BE2C (cell line): ENCODE measurements around the gene NRBF2.

Experiments used
- DNase-seq: peaks from one replicate; pipeline ENCODE4 v3.0.0-alpha.2; 2020
- H3K27me3 ChIP-seq: fragments of 250-450 bp; sonication (Bioruptor Pico); 2 replicates; pipeline ENCODE4 v1.5.1; 2020; ENCODE audit warnings: mild to moderate bottlenecking
- H3K36me3 ChIP-seq: fragments of 250-450 bp; sonication (Bioruptor Pico); 2 replicates; pipeline ENCODE4 v1.5.1; 2020; ENCODE audit warnings: mild to moderate bottlenecking
- H3K4me1 ChIP-seq: fragments of 250-450 bp; sonication (Bioruptor Pico); 2 replicates; pipeline ENCODE4 v1.5.1; 2020
- H3K4me3 ChIP-seq: 2 replicates; pipeline ENCODE4 v1.5.1; 2011; ENCODE audit warnings: low read depth, low read length
- H3K9me3 ChIP-seq: fragments of 250-450 bp; sonication (Bioruptor Pico); 2 replicates; pipeline ENCODE4 v1.5.1; 2020
- TF ChIP-seq, protein P1 (sequence below): IDR thresholded peaks from 2 replicates; pipeline ENCODE4 v1.5.1; 2012; ENCODE audit warnings: mild to moderate bottlenecking, low read depth, low read length

NRBF2 gene

DNA sequence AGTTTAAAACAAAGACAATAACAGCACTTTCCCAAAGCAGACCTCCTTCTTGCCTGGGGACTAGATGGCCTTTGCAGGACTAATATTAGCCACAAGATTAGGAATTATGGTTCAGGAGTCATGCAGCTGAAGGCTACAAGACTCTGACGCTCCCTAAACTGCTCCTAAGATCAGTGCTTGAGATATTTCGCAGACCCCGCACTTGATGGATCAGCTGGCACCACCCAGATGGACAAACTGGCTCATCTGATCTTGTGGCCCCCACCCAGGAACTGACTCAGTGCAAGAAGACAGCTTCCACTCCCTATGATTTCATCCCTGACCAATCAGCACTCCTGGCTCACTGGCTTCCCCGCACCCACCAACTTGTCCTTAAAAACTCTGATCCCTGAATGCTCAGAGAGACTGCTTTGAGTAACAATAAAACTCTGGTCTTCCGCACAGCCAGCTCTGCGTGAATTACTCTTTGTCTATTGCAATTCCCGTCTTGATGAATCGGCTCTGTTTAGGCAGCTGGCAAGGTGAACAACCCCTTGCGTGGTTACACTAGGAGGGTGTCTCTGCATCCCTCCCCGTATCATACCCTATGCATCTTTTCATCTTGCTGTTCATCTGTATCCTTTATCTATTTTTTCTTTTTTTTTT is 26.9 kb upstream of the NRBF2 start:
- TF ChIP-seq, protein P1, sequence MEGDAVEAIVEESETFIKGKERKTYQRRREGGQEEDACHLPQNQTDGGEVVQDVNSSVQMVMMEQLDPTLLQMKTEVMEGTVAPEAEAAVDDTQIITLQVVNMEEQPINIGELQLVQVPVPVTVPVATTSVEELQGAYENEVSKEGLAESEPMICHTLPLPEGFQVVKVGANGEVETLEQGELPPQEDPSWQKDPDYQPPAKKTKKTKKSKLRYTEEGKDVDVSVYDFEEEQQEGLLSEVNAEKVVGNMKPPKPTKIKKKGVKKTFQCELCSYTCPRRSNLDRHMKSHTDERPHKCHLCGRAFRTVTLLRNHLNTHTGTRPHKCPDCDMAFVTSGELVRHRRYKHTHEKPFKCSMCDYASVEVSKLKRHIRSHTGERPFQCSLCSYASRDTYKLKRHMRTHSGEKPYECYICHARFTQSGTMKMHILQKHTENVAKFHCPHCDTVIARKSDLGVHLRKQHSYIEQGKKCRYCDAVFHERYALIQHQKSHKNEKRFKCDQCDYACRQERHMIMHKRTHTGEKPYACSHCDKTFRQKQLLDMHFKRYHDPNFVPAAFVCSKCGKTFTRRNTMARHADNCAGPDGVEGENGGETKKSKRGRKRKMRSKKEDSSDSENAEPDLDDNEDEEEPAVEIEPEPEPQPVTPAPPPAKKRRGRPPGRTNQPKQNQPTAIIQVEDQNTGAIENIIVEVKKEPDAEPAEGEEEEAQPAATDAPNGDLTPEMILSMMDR: no peak
- H3K27me3 ChIP-seq: no peaks in the 10 kb centered on the region
- H3K36me3 ChIP-seq: no peaks in the 10 kb centered on the region
- DNase-seq: no peak
- no peaks in the 10 kb centered on the region for H3K4me1 ChIP-seq
- H3K4me3 ChIP-seq: no peak overlapping the region
- H3K9me3 ChIP-seq: no peaks in the 10 kb centered on the region

- H3K36me3 ChIP-seq: no peaks in the 10 kb centered on the region
Observed at GRCh38 chr10:63107943-63108437, 25.1 kb upstream of the NRBF2 start.

DNA sequence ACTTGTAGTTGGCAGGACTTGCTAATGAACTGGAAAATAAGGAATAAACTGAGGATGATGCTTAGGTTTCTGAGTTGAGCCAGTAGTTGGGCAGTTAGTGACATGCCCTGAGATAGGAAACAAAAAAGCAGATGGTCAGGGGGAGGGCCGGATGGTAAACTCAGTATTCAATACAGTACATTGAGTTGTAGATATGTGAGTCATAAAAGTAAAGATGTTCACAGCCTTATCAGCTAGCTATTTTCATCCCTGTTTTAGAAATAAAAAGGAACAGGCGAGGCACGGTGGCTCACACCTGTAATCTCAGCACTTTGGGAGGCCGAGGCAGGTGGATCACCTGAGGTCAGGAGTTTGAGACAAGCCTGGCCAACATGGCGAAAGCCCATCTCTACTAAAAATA is 22.2 kb upstream of the NRBF2 start:
- TF ChIP-seq, protein P1: no peak
- H3K27me3 ChIP-seq: no peaks in the 10 kb centered on the region
- H3K36me3 ChIP-seq: no peaks in the 10 kb centered on the region
- H3K4me3 ChIP-seq: no peak overlapping the region
- no peaks in the 10 kb centered on the region for H3K9me3 ChIP-seq
- H3K4me1 ChIP-seq: no peaks in the 10 kb centered on the region
- no peak for DNase-seq

More at GRCh38 chr10:63107943-63108437, 25.1 kb upstream of the NRBF2 start:
- no peak for DNase-seq
- Histone ChIP-seq H3K27me3 (no peaks in the 10 kb centered on the region), H3K4me3 (no peak overlapping the region), H3K4me1 (no peaks in the 10 kb centered on the region), H3K9me3 (no peaks in the 10 kb centered on the region)
- TF ChIP-seq, protein P1: no peak

DNA sequence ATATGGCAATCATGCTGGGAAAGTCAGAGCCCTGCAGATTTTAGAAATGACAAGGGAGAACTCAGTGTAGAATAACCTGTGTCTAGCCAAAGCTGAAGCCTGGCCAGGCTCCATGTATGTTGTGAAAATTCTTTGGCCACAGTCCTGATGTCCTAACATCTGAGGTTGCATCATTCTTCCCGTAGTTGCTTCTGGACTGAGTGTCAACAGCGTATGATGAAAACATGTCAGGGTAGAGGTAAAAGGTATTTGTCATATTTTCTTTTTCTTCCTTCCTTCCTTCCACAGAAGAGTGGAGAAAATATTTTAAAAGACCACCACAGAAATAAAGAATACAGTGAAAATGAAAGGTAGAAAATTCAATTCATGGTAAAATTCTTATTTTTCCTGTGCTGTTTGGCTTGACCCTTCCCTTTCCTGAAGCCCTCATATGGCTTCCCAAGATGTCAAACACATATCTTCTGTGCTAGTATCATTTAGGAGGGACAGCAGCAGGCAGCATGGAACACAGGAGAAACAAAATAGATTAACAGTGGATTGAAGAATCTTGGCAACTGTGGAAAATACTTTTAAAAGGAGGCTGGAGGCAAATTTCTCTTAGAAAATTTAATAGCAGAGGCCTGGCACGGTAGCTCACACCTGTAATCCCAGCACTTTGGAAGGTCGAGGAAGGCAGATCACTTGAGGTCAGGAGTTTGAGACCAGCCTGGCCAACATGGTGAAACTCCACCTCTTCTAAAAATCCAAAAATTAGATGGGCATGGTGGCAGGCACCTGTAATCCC is 18.9 kb upstream of the NRBF2 start:
- no peaks in the 10 kb centered on the region for H3K27me3 ChIP-seq
- no peaks in the 10 kb centered on the region for H3K9me3 ChIP-seq
- no peak for DNase-seq
- H3K4me1 ChIP-seq: no peaks in the 10 kb centered on the region
- no peaks in the 10 kb centered on the region for H3K36me3 ChIP-seq
- H3K4me3 ChIP-seq: no peak overlapping the region
- TF ChIP-seq, protein P1: no peak

- no peaks in the 10 kb centered on the region for H3K4me1 ChIP-seq
- H3K36me3 ChIP-seq: no peaks in the 10 kb centered on the region
- H3K4me3 ChIP-seq: no peak overlapping the region
- TF ChIP-seq, protein P1: no peak
- DNase-seq: no peak
- no peaks in the 10 kb centered on the region for H3K9me3 ChIP-seq
- no peaks in the 10 kb centered on the region for H3K27me3 ChIP-seq
Observed at GRCh38 chr10:63115732-63116383, 17.3 kb upstream of the NRBF2 start.
